CD14-positive monocyte (primary cell): Measurements from ENCODE around the gene LYPD8. TPM values are rescaled to one million over a fixed set of nuclear protein-coding genes. Genes with fewer than 3 reads are reported as not detected.
A peak's percentile ranks its signal among the peaks of the same experiment; 100 is the strongest.

Source experiments
- DNase-seq, 3 donors: peaks; one replicate each; pipeline ENCODE4 v3.0.0-alpha.2; 2011 to 2022
- H2AFZ ChIP-seq: 2 replicates; pipeline ENCODE4 v1.6.0; 2012; ENCODE audit warnings: mild to moderate bottlenecking, low read depth, low read length, inconsistent platforms; ENCODE audit not compliant: insufficient read depth, poor library complexity, severe bottlenecking
- H3K27ac ChIP-seq, 2 donors: 1 replicate in 1 of 2; 2 replicates in 1 of 2; pipeline ENCODE4 v1.5.1; 2012 to 2013; ENCODE audit warnings: low read length in 2 of 2, control low read depth in 1 of 2, inconsistent platforms in 1 of 2, low read depth in 1 of 2, mild to moderate bottlenecking in 1 of 2
- H3K27me3 ChIP-seq, 2 donors: one replicate each; pipeline versions ENCODE4 v1.6.0 to v1.6.1; 2011 to 2013; ENCODE audit warnings: low read length in 2 of 2; ENCODE audit not compliant: control insufficient read depth in 2 of 2, insufficient read depth in 2 of 2
- H3K36me3 ChIP-seq, 2 donors: replicated peaks in 1 of 2; 1 replicate in 1 of 2; 2 replicates in 1 of 2; pipeline versions ENCODE4 v1.5.1 to v1.6.1; 2012 to 2013; ENCODE audit warnings: low read length in 2 of 2, control low read depth in 1 of 2, inconsistent platforms in 1 of 2, mild to moderate bottlenecking in 1 of 2; ENCODE audit not compliant: insufficient read depth in 2 of 2, control insufficient read depth in 1 of 2
- H3K4me1 ChIP-seq, 2 donors: 1 replicate in 1 of 2; 2 replicates in 1 of 2; pipeline versions ENCODE4 v1.5.1 to v1.6.1; 2012 to 2013; ENCODE audit warnings: low read length in 2 of 2, control low read depth in 1 of 2, inconsistent platforms in 1 of 2, mild to moderate bottlenecking in 1 of 2, moderate library complexity in 1 of 2; ENCODE audit not compliant: insufficient read depth in 2 of 2, control insufficient read depth in 1 of 2
- H3K4me2 ChIP-seq: replicated peaks from 2 replicates; pipeline ENCODE3; 2012; ENCODE audit warnings: low read length, moderate library complexity, mild to moderate bottlenecking; ENCODE audit not compliant: poor library complexity, severe bottlenecking; ENCODE audit errors: extremely low read depth
- H3K4me3 ChIP-seq, 3 experiments: fragments of 200-600 bp in 1 of 3; sonication (generic) in 1 of 3; replicated peaks in 1 of 3; 1 replicate in 2 of 3; 2 replicates in 1 of 3; pipeline ENCODE4 v1.5.1; 2011 to 2013; ENCODE audit warnings: low read length in 3 of 3, mild to moderate bottlenecking in 3 of 3, control low read depth in 2 of 3, low read depth in 2 of 3, inconsistent platforms in 1 of 3, moderate library complexity in 1 of 3
- H3K79me2 ChIP-seq: 2 replicates; pipeline ENCODE4 v1.6.0; 2012; ENCODE audit warnings: mild to moderate bottlenecking, control low read depth, inconsistent platforms, low read length, moderate library complexity; ENCODE audit not compliant: insufficient read depth
- H3K9ac ChIP-seq: 2 replicates; pipeline ENCODE4 v1.6.0; 2017; ENCODE audit warnings: low read length, mild to moderate bottlenecking; ENCODE audit not compliant: insufficient read depth, poor library complexity, severe bottlenecking
- H3K9me3 ChIP-seq, 2 donors: replicated peaks in 1 of 2; 1 replicate in 1 of 2; 2 replicates in 1 of 2; pipeline versions ENCODE4 v1.5.1 to v1.6.1; 2012 to 2013; ENCODE audit warnings: low read length in 2 of 2, control low read depth in 1 of 2; ENCODE audit not compliant: control insufficient read depth in 1 of 2, insufficient read depth in 1 of 2
- H4K20me1 ChIP-seq: 2 replicates; pipeline ENCODE4 v1.6.0; 2012; ENCODE audit warnings: mild to moderate bottlenecking, low read length, control low read depth, moderate library complexity; ENCODE audit not compliant: insufficient read depth
- H3K27ac Mint-ChIP-seq, 7 donors: one replicate each; pipeline ENCODE4 v1.8.0; 2020; ENCODE audit warnings: mild to moderate bottlenecking in 7 of 7, mixed read lengths in 7 of 7, moderate library complexity in 6 of 7, inconsistent platforms in 2 of 7
- H3K27me3 Mint-ChIP-seq, 3 donors: one replicate each; pipeline ENCODE4 v1.8.0; 2021 to 2022; ENCODE audit warnings: low read depth in 3 of 3, mild to moderate bottlenecking in 3 of 3, mixed read lengths in 3 of 3, moderate library complexity in 3 of 3, inconsistent platforms in 1 of 3
- H3K36me3 Mint-ChIP-seq, 2 donors: one replicate each; pipeline ENCODE4 v1.8.0; 2020; ENCODE audit warnings: mixed read lengths in 2 of 2, inconsistent platforms in 1 of 2, mild to moderate bottlenecking in 1 of 2
- H3K4me1 Mint-ChIP-seq: one replicate; pipeline ENCODE4 v1.8.0; 2020; ENCODE audit warnings: mild to moderate bottlenecking, mixed read lengths
- H3K4me3 Mint-ChIP-seq, 2 donors: one replicate each; pipeline ENCODE4 v1.8.0; 2020; ENCODE audit warnings: mild to moderate bottlenecking in 2 of 2, mixed read lengths in 2 of 2, moderate library complexity in 1 of 2
- H3K9me3 Mint-ChIP-seq, 7 donors: one replicate each; pipeline ENCODE4 v1.8.0; 2020 to 2022; ENCODE audit warnings: mixed read lengths in 7 of 7, mild to moderate bottlenecking in 6 of 7, moderate library complexity in 6 of 7, inconsistent platforms in 2 of 7
- CTCF ChIP-seq: fragments of 200-600 bp; IDR thresholded peaks from one replicate; pipeline ENCODE4 v1.8.0; 2022; ENCODE audit warnings: antibody characterized with exemption, mild to moderate bottlenecking
- WGBS: methylation state at CpG from one replicate; pipeline ENCODE4 v1.1.5; 2013; ENCODE audit warnings: missing lambda C conversion rate; ENCODE audit not compliant: insufficient coverage; 5-methylcytosine and 5-hydroxymethylcytosine counted together
- intact Hi-C, 2 donors: fragments of 100-400 bp; cut with micrococcal nuclease; formaldehyde crosslinking; loops; one replicate each; pipeline versions ENCODE4 v1.15.0 to v1.15.1; 2023
- polyA plus RNA-seq, 3 donors: library from polyadenylated mRNA; depleted of rRNA in 1 of 3; unstranded in 2 of 3; stranded (reverse) in 1 of 3; fragments of 300-500 nt in 2 of 3; fragments of >200 nt in 1 of 3; fragmentation: Illumina TruSeq in 2 of 3; gene quantifications; 1 replicate in 2 of 3; 2 replicates in 1 of 3; pipeline ENCODE4 v1.2.3, GENCODE V29; 2012 to 2021

The LYPD8 gene
- polyA plus RNA-seq, 3 donors: 0.17 TPM; not detected in 2

- peaks cover 23 to 35% of the 10 kb centered on the region in 2 donors for H3K4me1 ChIP-seq
- peaks cover 38% of the 10 kb centered on the region for H3K4me1 Mint-ChIP-seq
- no peak for TF ChIP-seq CTCF
- H3K79me2 ChIP-seq: no peaks in the 10 kb centered on the region
- no peaks in the 10 kb centered on the region for H4K20me1 ChIP-seq
- peaks cover 2 to 13% (median 8%) of the 10 kb centered on the region in 7 donors for H3K9me3 Mint-ChIP-seq
- no peak overlapping the region for H3K27ac ChIP-seq
- no peaks in the 10 kb centered on the region for H3K36me3 ChIP-seq
- peaks cover 0 to 4% of the 10 kb centered on the region in 2 donors for H3K36me3 Mint-ChIP-seq
- H3K4me3 ChIP-seq: no peak overlapping the region
- H3K27ac Mint-ChIP-seq: peak overlapping the region in 1 of 7 donors; percentile 49
- H3K4me3 Mint-ChIP-seq: no peak overlapping the region
- no peak for DNase-seq
- no peak overlapping the region for H3K9ac ChIP-seq
- no peaks in the 10 kb centered on the region for H3K27me3 Mint-ChIP-seq
- no peak overlapping the region for H2AFZ ChIP-seq
- intact Hi-C loops: no loop called here
- H3K9me3 ChIP-seq: peaks cover 0 to 5% of the 10 kb centered on the region in 2 donors
- H3K4me2 ChIP-seq: no peak overlapping the region
- no peaks in the 10 kb centered on the region for H3K27me3 ChIP-seq
These were observed 38.0 kb upstream of the LYPD8 start for GRCh38 chr1:248793592-248793991.

GRCh38 chr1:248792342-248792741 is 36.8 kb upstream of the LYPD8 start:
- H2AFZ ChIP-seq: peak overlapping the region; percentile 27
- Mint-ChIP-seq H3K27ac (peak overlapping the region in 6 of 7 donors; percentile 2 to 85 (median 76)), H3K9me3 (peaks cover 2 to 15% (median 8%) of the 10 kb centered on the region in 7 donors), H3K36me3 (peaks cover 0 to 4% of the 10 kb centered on the region in 2 donors), H3K4me1 (peaks cover 34% of the 10 kb centered on the region), H3K4me3 (no peak overlapping the region), H3K27me3 (no peaks in the 10 kb centered on the region)
- 0% methylated on average over 1 of the region's 5 CpGs for WGBS
- H3K79me2 ChIP-seq: no peaks in the 10 kb centered on the region
- peaks cover 21 to 30% of the 10 kb centered on the region in 2 donors for H3K4me1 ChIP-seq
- no peak overlapping the region for H3K4me3 ChIP-seq
- H3K36me3 ChIP-seq: no peaks in the 10 kb centered on the region
- H4K20me1 ChIP-seq: no peaks in the 10 kb centered on the region
- no peak overlapping the region for H3K9ac ChIP-seq
- intact Hi-C loops: no loop called here
- peak overlapping the region; percentile 26 to 70 for H3K27ac ChIP-seq
- H3K27me3 ChIP-seq: no peaks in the 10 kb centered on the region
- DNase-seq: peak; percentile 56 to 72 (median 65)
- no peak for TF ChIP-seq CTCF
- peaks cover 0 to 5% of the 10 kb centered on the region in 2 donors for H3K9me3 ChIP-seq
- peak overlapping the region; percentile 1 for H3K4me2 ChIP-seq
